ENCODE data around the gene SP110. TPM values are rescaled to one million over a fixed set of nuclear protein-coding genes. Genes with fewer than 3 reads are reported as not detected.
"Not testable (repeated sequence)": the region's sequence is repeated elsewhere in the genome, so short reads cannot be mapped to it uniquely, and the experiment has no call there.

The SP110 gene
- total and polyA plus RNA-seq, 8 donors, result 22.9 to 48.4 (median 39.3) TPM

DNA sequence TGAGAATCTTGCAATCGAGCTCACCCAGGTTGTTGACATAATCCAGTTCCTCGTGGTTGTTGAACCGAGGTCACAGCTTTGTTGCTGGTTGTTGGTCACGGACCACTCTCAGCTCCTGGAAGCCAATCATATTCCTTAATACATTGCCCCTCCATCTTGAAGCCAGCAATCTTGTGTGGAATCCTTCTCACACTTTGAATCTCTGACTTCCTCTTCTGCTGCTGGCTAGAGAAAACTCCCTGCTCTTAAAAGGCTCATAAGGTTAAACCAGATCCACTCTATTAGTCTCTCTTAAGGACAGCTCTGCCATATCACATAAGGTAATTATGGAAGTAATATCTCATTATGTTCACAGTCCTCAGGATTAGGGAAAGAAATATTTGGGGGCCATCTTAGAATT, 46.9 kb upstream of the SP110 start:
- no peak for DNase-seq
- TF ChIP-seq, protein P1, sequence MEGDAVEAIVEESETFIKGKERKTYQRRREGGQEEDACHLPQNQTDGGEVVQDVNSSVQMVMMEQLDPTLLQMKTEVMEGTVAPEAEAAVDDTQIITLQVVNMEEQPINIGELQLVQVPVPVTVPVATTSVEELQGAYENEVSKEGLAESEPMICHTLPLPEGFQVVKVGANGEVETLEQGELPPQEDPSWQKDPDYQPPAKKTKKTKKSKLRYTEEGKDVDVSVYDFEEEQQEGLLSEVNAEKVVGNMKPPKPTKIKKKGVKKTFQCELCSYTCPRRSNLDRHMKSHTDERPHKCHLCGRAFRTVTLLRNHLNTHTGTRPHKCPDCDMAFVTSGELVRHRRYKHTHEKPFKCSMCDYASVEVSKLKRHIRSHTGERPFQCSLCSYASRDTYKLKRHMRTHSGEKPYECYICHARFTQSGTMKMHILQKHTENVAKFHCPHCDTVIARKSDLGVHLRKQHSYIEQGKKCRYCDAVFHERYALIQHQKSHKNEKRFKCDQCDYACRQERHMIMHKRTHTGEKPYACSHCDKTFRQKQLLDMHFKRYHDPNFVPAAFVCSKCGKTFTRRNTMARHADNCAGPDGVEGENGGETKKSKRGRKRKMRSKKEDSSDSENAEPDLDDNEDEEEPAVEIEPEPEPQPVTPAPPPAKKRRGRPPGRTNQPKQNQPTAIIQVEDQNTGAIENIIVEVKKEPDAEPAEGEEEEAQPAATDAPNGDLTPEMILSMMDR (IDR thresholded peaks at IDR 0.05), result no peak
- no peak overlapping the region for H3K4me3 ChIP-seq
- H3K9me3 ChIP-seq, result peaks cover 0 to under 1% of the 10 kb centered on the region in 2 donors
- H3K27me3 ChIP-seq, result no peaks in the 10 kb centered on the region
- no peak overlapping the region for H3K27ac ChIP-seq
- H3K36me3 ChIP-seq, result no peaks in the 10 kb centered on the region
- no peaks in the 10 kb centered on the region for H3K4me1 ChIP-seq
- intact Hi-C loops (cut with DNase I), result no loop called here
- ATAC-seq, result no peak

DNA sequence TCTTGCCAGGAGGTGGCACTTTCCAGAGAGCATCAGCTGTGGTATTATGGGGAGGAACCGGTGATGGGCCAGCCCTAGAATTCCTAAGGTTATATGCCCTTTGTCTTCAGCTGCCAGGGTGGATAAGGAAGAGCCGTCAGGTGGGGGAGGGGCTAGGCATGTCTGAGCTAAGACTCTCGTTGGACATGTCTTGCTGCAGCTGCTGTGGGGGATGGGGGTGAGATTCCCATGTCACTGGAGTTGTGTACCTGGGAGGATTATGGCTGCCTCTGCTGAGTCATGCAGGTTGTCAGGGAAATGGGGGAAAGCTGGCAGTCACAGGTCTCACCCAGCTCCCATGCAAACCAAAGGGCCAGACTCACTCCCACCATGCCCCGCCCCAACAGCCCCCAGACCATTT, 45.2 kb upstream of the SP110 start:
- H3K27me3 ChIP-seq; ATAC-seq; H3K36me3 ChIP-seq; intact Hi-C loops (cut with DNase I); H3K9me3 ChIP-seq; H3K27ac ChIP-seq; H3K4me3 ChIP-seq; DNase-seq; H3K4me1 ChIP-seq: not testable (repeated sequence)

DNA sequence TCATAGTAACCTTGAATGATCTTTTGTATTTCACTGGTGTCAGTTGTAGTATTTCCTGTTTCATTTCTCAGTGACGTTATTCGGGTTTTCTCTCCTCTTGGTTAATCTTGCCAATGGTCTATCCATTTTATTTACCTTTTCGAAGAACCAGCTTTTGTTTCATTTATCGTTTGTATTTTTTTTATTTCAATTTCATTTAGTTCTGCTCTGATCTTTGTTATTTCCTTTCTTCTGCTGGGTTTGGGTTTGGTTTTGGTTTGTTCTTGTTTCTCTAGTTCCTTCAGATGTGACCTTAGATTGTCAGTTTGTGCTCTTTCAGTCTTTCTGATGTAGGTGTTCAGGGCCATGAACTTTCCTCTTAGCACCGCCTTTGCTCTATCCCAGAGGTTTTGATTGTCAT, 42.5 kb upstream of the SP110 start:
- ATAC-seq (no peak), DNase-seq (no peak)
- TF ChIP-seq, protein P1 (IDR thresholded peaks at IDR 0.05), result no peak
- Histone ChIP-seq H3K27me3 (no peaks in the 10 kb centered on the region), H3K9me3 (no peaks in the 10 kb centered on the region), H3K27ac (no peak overlapping the region), H3K36me3 (no peaks in the 10 kb centered on the region), H3K4me3 (no peak overlapping the region), H3K4me1 (no peaks in the 10 kb centered on the region)
- intact Hi-C loops (cut with DNase I), result no loop called here

DNA sequence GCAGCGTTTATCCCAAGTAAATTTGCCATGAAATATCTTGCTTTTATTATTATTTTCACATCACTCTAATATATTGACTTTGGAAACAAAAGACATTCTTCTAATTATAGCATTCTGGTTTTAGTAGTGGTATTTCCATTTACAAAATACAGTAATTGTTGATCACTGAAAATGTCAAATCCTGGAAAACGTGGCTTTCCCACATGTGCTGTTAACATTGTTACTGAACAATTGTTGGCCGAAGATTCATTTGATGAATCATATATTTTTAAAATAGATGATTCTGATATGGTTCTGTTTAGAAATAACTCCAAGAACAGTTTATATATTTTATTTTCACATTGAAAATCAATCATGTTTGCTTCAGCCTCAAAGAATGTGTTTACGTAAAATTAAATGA, 38.7 kb upstream of the SP110 start:
- DNase-seq (no peak), ATAC-seq (no peak)
- TF ChIP-seq, protein P1 (IDR thresholded peaks at IDR 0.05), result no peak
- no peak overlapping the region for H3K4me3 ChIP-seq
- no peaks in the 10 kb centered on the region for H3K4me1 ChIP-seq
- no peak overlapping the region for H3K27ac ChIP-seq
- no peaks in the 10 kb centered on the region for H3K27me3 ChIP-seq
- intact Hi-C loops (cut with DNase I), result no loop called here
- no peaks in the 10 kb centered on the region for H3K9me3 ChIP-seq
- no peaks in the 10 kb centered on the region for H3K36me3 ChIP-seq

DNA sequence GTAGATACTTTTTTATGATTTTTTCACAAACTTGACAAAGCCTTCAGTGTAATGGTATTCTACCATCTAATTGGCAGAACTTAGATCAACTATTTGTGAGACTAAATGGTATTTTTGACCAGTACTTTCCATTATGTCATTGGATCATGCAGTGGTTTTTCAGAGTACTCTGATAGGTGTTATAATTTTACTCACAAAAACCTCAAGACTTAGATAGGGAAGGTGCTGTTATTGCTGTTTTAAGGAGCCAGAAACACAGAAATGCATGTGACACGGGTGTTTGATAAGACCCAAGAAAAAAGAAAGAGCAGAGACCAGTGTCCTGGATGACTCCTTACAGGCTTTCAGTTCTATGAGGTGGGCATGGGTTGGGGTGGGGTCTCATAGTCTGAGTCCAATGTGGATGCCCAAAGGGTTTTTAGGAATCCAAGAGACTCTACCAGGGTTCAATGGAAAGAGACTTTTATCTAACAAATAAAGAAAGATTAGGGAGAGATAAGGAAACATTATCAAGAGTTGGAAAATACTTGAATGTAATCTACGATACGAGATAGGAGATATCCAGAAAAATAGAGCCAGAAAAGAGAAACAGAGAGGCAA, 37.0 kb upstream of the SP110 start:
- Histone ChIP-seq H3K4me1 (no peaks in the 10 kb centered on the region), H3K9me3 (no peaks in the 10 kb centered on the region), H3K4me3 (no peak overlapping the region), H3K27me3 (no peaks in the 10 kb centered on the region), H3K36me3 (no peaks in the 10 kb centered on the region), H3K27ac (no peak overlapping the region)
- no peak for ATAC-seq
- intact Hi-C loops (cut with DNase I), result no loop called here
- TF ChIP-seq, protein P1 (IDR thresholded peaks at IDR 0.05), result no peak
- no peak for DNase-seq
